Measurements from ENCODE around the gene GSTK1. TPM values are rescaled to one million over a fixed set of nuclear protein-coding genes. Genes with fewer than 3 reads are reported as not detected.

Gene GSTK1
- polyA plus RNA-seq, 1 experiment, result 100 TPM

GRCh38 chr7:143281529-143281928, 18.3 kb downstream of the GSTK1 start:
- Histone ChIP-seq H3K27me3 (ENCODE audit: control insufficient read depth, insufficient read depth, low read length) (no peaks in the 10 kb centered on the region), H3K4me3 (ENCODE audit: low read depth, low read length) (no peak overlapping the region), H3K9me3 (ENCODE audit: control insufficient read depth, insufficient read depth, low read length) (no peaks in the 10 kb centered on the region), H3K27ac (ENCODE audit: low read depth, low read length) (no peak overlapping the region)
- no peak for TF ChIP-seq CTCF (IDR thresholded peaks at IDR 0.05; ENCODE audit: low read depth, low read length)
- CTCF ChIA-PET, result interaction anchor here (0.7 to 2.8 kb wide), 2 partner anchors 38 to 41 kb away, joined by 5 to 14 read pairs; no protein-coding TSS in a partner anchor
- POLR2A ChIA-PET, result interaction anchor here (0.7 kb wide), 1 partner anchor 18 kb away, joined by 4 read pairs; the partner anchor contains the start of gene GSTK1
- no peak for DNase-seq (ENCODE audit: low read depth, low spot score)

- CTCF ChIA-PET, result interaction anchor here (0.6 to 2.8 kb wide), 3 partner anchors 39 to 98 kb away, joined by 4 to 14 read pairs (median 5); no protein-coding TSS in a partner anchor
These were observed 18.9 kb downstream of the GSTK1 start for GRCh38 chr7:143282124-143282523.

GRCh38 chr7:143283381-143283780, 20.1 kb downstream of the GSTK1 start:
- no peak for TF ChIP-seq CTCF (IDR thresholded peaks at IDR 0.05; ENCODE audit: low read depth, low read length)
- ChIA-PET CTCF (interaction anchor here (1.2 to 1.4 kb wide), 2 partner anchors 43 to 97 kb away, joined by 3 to 5 read pairs; no protein-coding TSS in a partner anchor), POLR2A (no interaction called here)
- no peak for DNase-seq (ENCODE audit: low read depth, low spot score)
- no peaks in the 10 kb centered on the region for H3K27me3 ChIP-seq (ENCODE audit: control insufficient read depth, insufficient read depth, low read length)
- H3K27ac ChIP-seq (ENCODE audit: low read depth, low read length), result no peak overlapping the region
- H3K4me3 ChIP-seq (ENCODE audit: low read depth, low read length), result no peak overlapping the region
- peaks cover 8% of the 10 kb centered on the region for H3K9me3 ChIP-seq (ENCODE audit: control insufficient read depth, insufficient read depth, low read length)

More at GRCh38 chr7:143282124-143282523, 18.9 kb downstream of the GSTK1 start:
- POLR2A ChIA-PET, result interaction anchor here (0.7 kb wide), 1 partner anchor 19 kb away, joined by 4 read pairs; the partner anchor contains the start of gene GSTK1
- Histone ChIP-seq H3K27me3 (ENCODE audit: control insufficient read depth, insufficient read depth, low read length) (no peaks in the 10 kb centered on the region), H3K9me3 (ENCODE audit: control insufficient read depth, insufficient read depth, low read length) (no peaks in the 10 kb centered on the region; the same call in 1 of the 2 replicates), H3K4me3 (ENCODE audit: low read depth, low read length) (no peak overlapping the region), H3K27ac (ENCODE audit: low read depth, low read length) (no peak overlapping the region)
- TF ChIP-seq CTCF (IDR thresholded peaks at IDR 0.05; ENCODE audit: low read depth, low read length), result no peak
- DNase-seq (ENCODE audit: low read depth, low spot score), result no peak

- no peak within 1 kb of the TSS for H3K27ac ChIP-seq (ENCODE audit: low read depth, low read length)
- ChIA-PET POLR2A (no interaction called here), CTCF (interaction anchor here (1.4 kb wide), 1 partner anchor 95 kb away, joined by 3 read pairs; no protein-coding TSS in a partner anchor)
- no peaks in the 10 kb centered on the region for H3K27me3 ChIP-seq (ENCODE audit: control insufficient read depth, insufficient read depth, low read length)
- no peak for TF ChIP-seq CTCF (IDR thresholded peaks at IDR 0.05; ENCODE audit: low read depth, low read length)
- peaks cover 8% of the 10 kb centered on the region for H3K9me3 ChIP-seq (ENCODE audit: control insufficient read depth, insufficient read depth, low read length)
- no peak within 1 kb of the TSS for H3K4me3 ChIP-seq (ENCODE audit: low read depth, low read length)
- DNase-seq (ENCODE audit: low read depth, low spot score), result no peak
These were observed 21.6 kb downstream of the GSTK1 start, which contains the start of gene TMEM139 for GRCh38 chr7:143284591-143285469. Gene TMEM139 (plus strand): TSS chr7:143284958. CDS start chr7:143285958, 1,000 bp downstream.

- CTCF ChIA-PET, result interaction anchor here (1.0 kb wide), 1 partner anchor 12 kb away, joined by 5 read pairs; no protein-coding TSS in a partner anchor
- H3K27ac ChIP-seq (ENCODE audit: low read depth, low read length), result no peak overlapping the region
- no peak overlapping the region for H3K4me3 ChIP-seq (ENCODE audit: low read depth, low read length)
- no peaks in the 10 kb centered on the region for H3K27me3 ChIP-seq (ENCODE audit: control insufficient read depth, insufficient read depth, low read length)
- no peak for TF ChIP-seq CTCF (IDR thresholded peaks at IDR 0.05; ENCODE audit: low read depth, low read length)
- peaks cover 8% of the 10 kb centered on the region for H3K9me3 ChIP-seq (ENCODE audit: control insufficient read depth, insufficient read depth, low read length)
- DNase-seq (ENCODE audit: low read depth, low spot score), result no peak
- POLR2A ChIA-PET, result no interaction called here
These were observed 22.2 kb downstream of the GSTK1 start for GRCh38 chr7:143285470-143285778.
